ENCODE results near the gene SLC2A10. TPM values are rescaled to one million over a fixed set of nuclear protein-coding genes. Genes with fewer than 3 reads are reported as not detected.

The SLC2A10 gene
- total RNA-seq, 1 experiment from 2014 or later: 0.05 TPM

DNA sequence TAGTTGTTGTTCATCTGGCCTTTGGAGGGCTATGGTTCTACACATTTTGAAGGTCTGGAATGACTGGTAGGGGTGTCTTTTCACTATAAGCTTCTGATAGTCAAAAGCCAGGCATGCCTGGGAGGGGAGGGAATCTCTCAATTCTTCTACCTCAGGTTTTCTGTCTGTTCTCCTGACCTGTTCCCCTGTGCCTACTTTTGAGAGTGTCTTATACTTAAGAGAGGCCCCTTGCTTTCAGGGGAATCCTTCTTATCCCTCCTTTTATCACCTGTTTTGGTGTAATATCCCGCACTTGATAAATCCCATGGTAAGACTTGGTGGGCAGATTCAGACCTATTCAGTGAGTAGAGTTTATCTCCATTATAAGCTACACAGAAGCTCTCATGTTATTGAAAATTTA lies 47.8 kb upstream of the SLC2A10 start (continued):
- TF ChIP-seq, protein P1, sequence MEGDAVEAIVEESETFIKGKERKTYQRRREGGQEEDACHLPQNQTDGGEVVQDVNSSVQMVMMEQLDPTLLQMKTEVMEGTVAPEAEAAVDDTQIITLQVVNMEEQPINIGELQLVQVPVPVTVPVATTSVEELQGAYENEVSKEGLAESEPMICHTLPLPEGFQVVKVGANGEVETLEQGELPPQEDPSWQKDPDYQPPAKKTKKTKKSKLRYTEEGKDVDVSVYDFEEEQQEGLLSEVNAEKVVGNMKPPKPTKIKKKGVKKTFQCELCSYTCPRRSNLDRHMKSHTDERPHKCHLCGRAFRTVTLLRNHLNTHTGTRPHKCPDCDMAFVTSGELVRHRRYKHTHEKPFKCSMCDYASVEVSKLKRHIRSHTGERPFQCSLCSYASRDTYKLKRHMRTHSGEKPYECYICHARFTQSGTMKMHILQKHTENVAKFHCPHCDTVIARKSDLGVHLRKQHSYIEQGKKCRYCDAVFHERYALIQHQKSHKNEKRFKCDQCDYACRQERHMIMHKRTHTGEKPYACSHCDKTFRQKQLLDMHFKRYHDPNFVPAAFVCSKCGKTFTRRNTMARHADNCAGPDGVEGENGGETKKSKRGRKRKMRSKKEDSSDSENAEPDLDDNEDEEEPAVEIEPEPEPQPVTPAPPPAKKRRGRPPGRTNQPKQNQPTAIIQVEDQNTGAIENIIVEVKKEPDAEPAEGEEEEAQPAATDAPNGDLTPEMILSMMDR (IDR thresholded peaks at IDR 0.05 in 2 of 3, conservative IDR thresholded peaks at IDR 0.05 in 1 of 3; ENCODE audit: borderline replicate concordance in 1 of 3, insufficient read depth in 1 of 3, low read depth in 2 of 3, low read length in 2 of 3): no peak
- TF ChIP-seq, protein P2, sequence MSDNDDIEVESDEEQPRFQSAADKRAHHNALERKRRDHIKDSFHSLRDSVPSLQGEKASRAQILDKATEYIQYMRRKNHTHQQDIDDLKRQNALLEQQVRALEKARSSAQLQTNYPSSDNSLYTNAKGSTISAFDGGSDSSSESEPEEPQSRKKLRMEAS (IDR thresholded peaks at IDR 0.05): no peak
- TF ChIP-seq SRF (IDR thresholded peaks at IDR 0.05; ENCODE audit: low read depth) (no peak), ZBTB33 (IDR thresholded peaks at IDR 0.05; ENCODE audit: extremely low read depth, insufficient replicate concordance, low read length) (no peak), POLR2A (IDR thresholded peaks at IDR 0.05; ENCODE audit: borderline replicate concordance, extremely low read depth, insufficient read depth, insufficient read length) (no peak)

GRCh38 chr20:46663531-46663930 lies 45.9 kb upstream of the SLC2A10 start:
- no peaks in the 10 kb centered on the region for H3K9me2 ChIP-seq (ENCODE audit: insufficient read depth)
- 0 out of 2 replicates have a peak, but pooled peaks cover 5% of the 10 kb centered on the region for H3K27me3 ChIP-seq (ENCODE audit: insufficient read depth, low read length)
- ChIA-PET POLR2A (no interaction called here), CTCF (interaction anchor here (0.6 to 0.8 kb wide), 2 partner anchors 17 kb away, joined by 3 read pairs; no protein-coding TSS in a partner anchor), RAD21 (ENCODE audit: low non-redundant PET in 1 of 2, low total read pairs in 2 of 2, uncharacterized antibody in 2 of 2, unreplicated experiment in 2 of 2) (no interaction called here)
- no TSS peak for BruUV-seq (replicated peaks)
- peaks cover 0 to 8% of the 10 kb centered on the region in 2 experiments; a peak in 1 of 4 replicates for H3K9me3 ChIP-seq (ENCODE audit: control insufficient read depth in 1 of 2, insufficient read depth in 1 of 2, low read depth in 1 of 2, low read length in 2 of 2)
- DNase-seq (ENCODE audit: low read depth, low spot score) (no peak), ATAC-seq (no peak)
- H4K20me1 ChIP-seq (ENCODE audit: insufficient read depth): no peaks in the 10 kb centered on the region
- intact Hi-C loops (cut with micrococcal nuclease): no loop called here
- no peak overlapping the region for H3K9ac ChIP-seq (ENCODE audit: low read length)
- H2AFZ ChIP-seq (ENCODE audit: low read depth, low read length, poor library complexity, severe bottlenecking): no peak overlapping the region
- H3K27ac ChIP-seq (ENCODE audit: low read depth, low read length): no peak overlapping the region
- no peaks in the 10 kb centered on the region for H3K79me2 ChIP-seq (ENCODE audit: insufficient read depth, low read length)
- TF ChIP-seq POLR2A (IDR thresholded peaks at IDR 0.05; ENCODE audit: borderline replicate concordance, extremely low read depth, insufficient read depth, insufficient read length) (no peak), CBX3 (IDR thresholded peaks at IDR 0.05; ENCODE audit: low read depth) (no peak), EZH2phosphoT487 (IDR thresholded peaks at IDR 0.05; ENCODE audit: borderline replicate concordance) (no peak), YY1 (IDR thresholded peaks at IDR 0.05; ENCODE audit: extremely low read depth, insufficient replicate concordance, low read depth, low read length) (no peak), ATF3 (IDR thresholded peaks at IDR 0.05) (no peak), POLR2AphosphoS5 (IDR thresholded peaks at IDR 0.05; ENCODE audit: low read depth, low read length) (no peak), ZNF274 (IDR thresholded peaks at IDR 0.05; ENCODE audit: low read depth, low read length) (no peak), FOSL1 (IDR thresholded peaks at IDR 0.05; ENCODE audit: low read depth) (no peak), ZBTB33 (IDR thresholded peaks at IDR 0.05; ENCODE audit: extremely low read depth, insufficient replicate concordance, low read length) (no peak), ZFX (IDR thresholded peaks at IDR 0.05) (no peak), EZH2 (IDR thresholded peaks at IDR 0.05) (no peak)
- H3K4me2 ChIP-seq (ENCODE audit: low read length): no peak overlapping the region
- no peaks in the 10 kb centered on the region for H3K4me1 ChIP-seq (ENCODE audit: control insufficient read depth in 1 of 2, insufficient read depth in 2 of 2, low read length in 2 of 2)
- H3K4me3 ChIP-seq (replicated peaks in 1 of 2; ENCODE audit: low read depth in 1 of 2, low read length in 2 of 2): no peak overlapping the region
- H3K36me3 ChIP-seq (ENCODE audit: control insufficient read depth in 1 of 2, insufficient read depth in 2 of 2, low read length in 2 of 2): no peaks in the 10 kb centered on the region
